Glomerular visceral epithelial cell (primary cell): ENCODE results near the gene SPAG6.

Experiments
- DNase-seq: peaks from one replicate; pipeline ENCODE4 v3.0.0-alpha.2; 2016; ENCODE audit errors: extremely low spot score

The SPAG6 gene

DNA sequence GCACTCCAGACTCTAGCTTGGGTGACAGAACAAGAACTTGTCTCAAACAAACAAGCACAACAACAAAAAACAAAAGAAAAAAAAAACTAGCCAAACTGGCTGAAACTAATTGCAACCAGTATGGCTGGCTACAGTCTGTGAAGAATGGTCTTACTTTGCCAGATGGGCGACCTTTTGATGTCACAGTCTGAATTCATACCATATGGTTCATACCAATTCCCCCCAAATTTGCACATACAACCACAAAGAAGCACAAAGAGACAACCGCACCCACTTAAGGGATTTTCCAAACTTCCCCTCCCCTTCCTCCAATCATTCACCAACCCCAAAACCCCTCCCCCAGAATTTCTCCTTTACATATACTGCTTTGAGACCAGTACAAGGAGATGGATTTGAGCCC is 114.2 kb downstream of the SPAG6 start:
- DNase-seq = no peak

DNA sequence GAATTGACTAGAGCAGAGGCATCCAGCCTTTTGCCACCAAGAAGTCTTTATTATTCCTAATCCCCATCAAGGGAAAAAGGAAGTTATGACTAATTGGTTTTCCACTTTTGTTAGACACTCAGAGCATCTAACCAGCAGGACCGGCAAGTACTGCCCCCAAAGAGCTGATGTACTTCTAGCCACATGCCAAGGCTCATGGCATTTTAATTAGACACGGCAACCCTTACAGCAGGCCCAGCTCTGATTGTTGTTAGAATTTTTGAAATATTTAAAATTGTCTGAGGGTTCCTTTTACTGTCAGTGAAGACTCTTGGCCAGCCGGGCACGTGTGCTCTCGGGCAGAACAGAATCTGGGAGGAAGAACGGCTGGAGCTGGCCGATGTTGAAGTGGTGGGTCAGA is 114.8 kb downstream of the SPAG6 start:
- no peak for DNase-seq

- no peak for DNase-seq
Measured at GRCh38 chr10:22460531-22461403, 115.5 kb downstream of the SPAG6 start.

DNA sequence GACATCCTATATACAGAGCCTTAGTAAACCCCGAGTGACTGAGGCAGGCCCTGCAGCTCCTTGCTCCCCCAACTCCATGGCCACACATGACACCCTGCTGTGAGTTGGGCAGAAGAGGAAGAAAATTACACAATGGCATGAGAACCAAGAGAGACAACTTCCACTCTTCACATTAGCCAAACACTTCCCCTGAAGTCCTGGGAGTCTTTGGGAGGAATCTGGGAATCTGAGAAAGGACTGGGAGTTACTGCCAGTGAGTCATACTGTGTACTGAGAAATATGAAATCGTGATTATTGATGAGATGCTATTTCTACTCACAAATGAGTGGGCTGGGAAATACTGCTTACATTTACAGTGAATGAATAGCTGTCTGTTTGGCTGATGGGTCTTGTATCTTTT is 116.6 kb downstream of the SPAG6 start:
- DNase-seq = no peak

GRCh38 chr10:22463255-22463654 is 118.0 kb downstream of the SPAG6 start:
- DNase-seq = no peak

- no peak for DNase-seq
Measured at GRCh38 chr10:22464966-22465629, 119.8 kb downstream of the SPAG6 start.

GRCh38 chr10:22466763-22467334 is 121.6 kb downstream of the SPAG6 start:
- DNase-seq = no peak
